G401.6 (cell line): ENCODE results near the gene METTL9.
"Not testable (repeated sequence)": the region's sequence is repeated elsewhere in the genome, so short reads cannot be mapped to it uniquely, and the experiment has no call there.

Experiments
- FAIRE-seq: peaks from 2 replicates; lab custom pipeline; 2012; peaks lifted over from hg19 to GRCh38; lab: Jason Lieb, UNC

The METTL9 gene

GRCh38 chr16:21611198-21611555, 11.8 kb downstream of the METTL9 start:
- peak; percentile 23 for FAIRE-seq

- peak; percentile 89 for FAIRE-seq
Observed at GRCh38 chr16:21611556-21612384, 12.4 kb downstream of the METTL9 start.

GRCh38 chr16:21613361-21613760, 14.0 kb downstream of the METTL9 start:
- FAIRE-seq, result no peak

- no peak for FAIRE-seq
Observed at GRCh38 chr16:21613781-21614180, 14.4 kb downstream of the METTL9 start.

- no peak for FAIRE-seq
Observed at GRCh38 chr16:21614896-21615295, 15.5 kb downstream of the METTL9 start.

GRCh38 chr16:21617607-21618006, 18.2 kb downstream of the METTL9 start:
- FAIRE-seq, result no peak

GRCh38 chr16:21618281-21618680, 18.9 kb downstream of the METTL9 start:
- FAIRE-seq, result no peak

GRCh38 chr16:21619765-21620425, 20.5 kb downstream of the METTL9 start:
- no peak for FAIRE-seq

- FAIRE-seq, result no peak
Observed at GRCh38 chr16:21620592-21620991, 21.2 kb downstream of the METTL9 start.

GRCh38 chr16:21622545-21622944, 23.2 kb downstream of the METTL9 start:
- no peak for FAIRE-seq

- FAIRE-seq, result no peak
Observed at GRCh38 chr16:21625026-21625425, 25.6 kb downstream of the METTL9 start.

GRCh38 chr16:21626659-21627277, 27.4 kb downstream of the METTL9 start:
- FAIRE-seq, result no peak

GRCh38 chr16:21628121-21628726, 28.8 kb downstream of the METTL9 start:
- no peak for FAIRE-seq

- no peak for FAIRE-seq
Observed at GRCh38 chr16:21628772-21629171, 29.4 kb downstream of the METTL9 start.

GRCh38 chr16:21629616-21630539, 30.5 kb downstream of the METTL9 start:
- not testable (repeated sequence) for FAIRE-seq

GRCh38 chr16:21630866-21631265, 31.5 kb downstream of the METTL9 start:
- not testable (repeated sequence) for FAIRE-seq

GRCh38 chr16:21631376-21631775, 32.0 kb downstream of the METTL9 start:
- FAIRE-seq, result not testable (repeated sequence)

GRCh38 chr16:21631951-21632575, 32.7 kb downstream of the METTL9 start:
- FAIRE-seq, result not testable (repeated sequence)

- no peak for FAIRE-seq
Observed at GRCh38 chr16:21634216-21634615, 34.8 kb downstream of the METTL9 start.

GRCh38 chr16:21635694-21636093, 36.3 kb downstream of the METTL9 start:
- FAIRE-seq, result not testable (repeated sequence)
